Gastrocnemius medialis (tissue), 4 donors: Measurements from ENCODE around the gene GP9. TPM values are rescaled to one million over a fixed set of nuclear protein-coding genes. Genes with fewer than 3 reads are reported as not detected.

ENCODE experiments used
- ATAC-seq, 2 donors: fragments of 150-250 bp; one replicate each; pipeline ENCODE4 v1.9.1; 2016
- DNase-seq, 2 donors: peaks; one replicate each; pipeline ENCODE4 v3.0.0-alpha.2; 2019
- H3K27ac ChIP-seq, 4 donors: fragments of 200-600 bp; sonication (generic); 1 replicate in 1 of 4; 2 replicates in 3 of 4; pipeline ENCODE4 v1.5.1; 2016 to 2018; ENCODE audit warnings: mild to moderate bottlenecking in 2 of 4, moderate library complexity in 1 of 4
- H3K27me3 ChIP-seq, 3 donors: fragments of 200-600 bp; sonication (generic) in 2 of 3; 1 replicate in 1 of 3; 2 replicates in 2 of 3; pipeline versions ENCODE4 v1.5.1 to v1.6.0; 2016 to 2019; ENCODE audit warnings: mild to moderate bottlenecking in 1 of 3, moderate library complexity in 1 of 3
- H3K36me3 ChIP-seq, 2 donors: fragments of 200-600 bp; sonication (generic) in 1 of 2; one replicate each; pipeline ENCODE4 v1.5.1; 2017 to 2018
- H3K4me1 ChIP-seq, 2 donors: fragments of 200-600 bp; sonication (generic) in 1 of 2; one replicate each; pipeline ENCODE4 v1.5.1; 2016 to 2017; ENCODE audit warnings: mild to moderate bottlenecking in 2 of 2
- H3K4me3 ChIP-seq, 4 donors: fragments of 200-600 bp; sonication (generic) in 3 of 4; 1 replicate in 1 of 4; 2 replicates in 3 of 4; pipeline ENCODE4 v1.5.1; 2016 to 2019; ENCODE audit warnings: mild to moderate bottlenecking in 2 of 4
- H3K9me3 ChIP-seq, 3 donors: fragments of 200-600 bp; sonication (generic) in 2 of 3; 1 replicate in 1 of 3; 2 replicates in 2 of 3; pipeline ENCODE4 v1.5.1; 2016 to 2019
- CTCF ChIP-seq, 5 experiments: fragments of 450-650 bp in 3 of 5; fragments of 200-600 bp in 2 of 5; sonication (generic) in 2 of 5; IDR thresholded peaks in 4 of 5; conservative IDR thresholded peaks in 1 of 5; 1 replicate in 4 of 5; 2 replicates in 1 of 5; pipeline ENCODE4 v1.5.1; 2016 to 2019; ENCODE audit warnings: antibody characterized with exemption in 5 of 5, mild to moderate bottlenecking in 3 of 5, moderate library complexity in 3 of 5
- POLR2A ChIP-seq, 2 donors: fragments of 450-650 bp; IDR thresholded peaks; one replicate each; pipeline ENCODE4 v1.6.1; 2017; ENCODE audit warnings: antibody characterized with exemption in 2 of 2, mild to moderate bottlenecking in 2 of 2, moderate library complexity in 2 of 2
- in situ Hi-C, 4 donors: fragments of 200-750 bp; cut with MboI; loops; one replicate each; pipeline versions ENCODE4 v1.15.0 to v1.8.0; 2017; ENCODE audit warnings: low sequenced_read_pairs in 4 of 4
- intact Hi-C: fragments of 100-400 bp; cut with DNase I; formaldehyde crosslinking; loops from one replicate; pipeline ENCODE4 v1.15.1; 2023; ENCODE audit warnings: low total_unique reads
- total RNA-seq, 4 donors: library from RNA; depleted of rRNA; stranded (reverse); fragments of >200 nt; gene quantifications; one replicate each; pipeline versions ENCODE4 v1.1.0 to v1.2.3, GENCODE V29; 2016

GP9 gene
- total RNA-seq, 4 donors from 2014 or later = 0.42 TPM; not detected in 3

- DNase-seq (no peak), ATAC-seq (no peak)
- in situ Hi-C loops = loop anchor here in 1 of 4 donors (25.0 kb wide), 1 partner anchor 120 kb away; no protein-coding TSS in a partner anchor
- no peak overlapping the region for H3K27ac ChIP-seq
- no peaks in the 10 kb centered on the region for H3K27me3 ChIP-seq
- TF ChIP-seq POLR2A (IDR thresholded peaks at IDR 0.05) = no peak
- TF ChIP-seq CTCF (IDR thresholded peaks at IDR 0.05 in 4 of 5, conservative IDR thresholded peaks at IDR 0.05 in 1 of 5) = no peak
- no peaks in the 10 kb centered on the region for H3K9me3 ChIP-seq
- H3K36me3 ChIP-seq = no peaks in the 10 kb centered on the region
- intact Hi-C loops = no loop called here
- peaks cover 1 to 3% of the 10 kb centered on the region in 2 donors for H3K4me1 ChIP-seq
- no peak overlapping the region for H3K4me3 ChIP-seq
These were observed 21.4 kb downstream of the GP9 start for GRCh38 chr3:129082026-129082425.

GRCh38 chr3:129084501-129084900 lies 23.9 kb downstream of the GP9 start:
- TF ChIP-seq POLR2A (IDR thresholded peaks at IDR 0.05) (no peak), CTCF (IDR thresholded peaks at IDR 0.05 in 4 of 5, conservative IDR thresholded peaks at IDR 0.05 in 1 of 5) (no peak)
- in situ Hi-C loops = loop anchor here in 1 of 4 donors (25.0 kb wide), 1 partner anchor 122 kb away; no protein-coding TSS in a partner anchor
- Histone ChIP-seq H3K4me3 (no peak overlapping the region), H3K27ac (no peak overlapping the region), H3K9me3 (no peaks in the 10 kb centered on the region), H3K27me3 (no peaks in the 10 kb centered on the region), H3K36me3 (no peaks in the 10 kb centered on the region), H3K4me1 (peaks cover 6 to 7% of the 10 kb centered on the region in 2 donors)
- ATAC-seq (no peak), DNase-seq (no peak)
- intact Hi-C loops = no loop called here

- ATAC-seq (no peak), DNase-seq (no peak)
- Histone ChIP-seq H3K4me1 (peaks cover 6 to 7% of the 10 kb centered on the region in 2 donors), H3K27me3 (no peaks in the 10 kb centered on the region), H3K27ac (no peak overlapping the region), H3K36me3 (no peaks in the 10 kb centered on the region), H3K4me3 (no peak overlapping the region), H3K9me3 (no peaks in the 10 kb centered on the region)
- in situ Hi-C loops = loop anchor here in 1 of 4 donors (25.0 kb wide), 1 partner anchor 123 kb away; no protein-coding TSS in a partner anchor
- no peak for TF ChIP-seq CTCF (IDR thresholded peaks at IDR 0.05 in 4 of 5, conservative IDR thresholded peaks at IDR 0.05 in 1 of 5)
- no peak for TF ChIP-seq POLR2A (IDR thresholded peaks at IDR 0.05)
- intact Hi-C loops = no loop called here
These were observed 24.7 kb downstream of the GP9 start for GRCh38 chr3:129085165-129085715.

- Histone ChIP-seq H3K27me3 (no peaks in the 10 kb centered on the region), H3K4me1 (peaks cover 6 to 7% of the 10 kb centered on the region in 2 donors), H3K9me3 (no peaks in the 10 kb centered on the region), H3K36me3 (no peaks in the 10 kb centered on the region), H3K4me3 (no peak overlapping the region), H3K27ac (no peak overlapping the region)
- ATAC-seq (no peak), DNase-seq (no peak)
- no peak for TF ChIP-seq POLR2A (IDR thresholded peaks at IDR 0.05)
- no peak for TF ChIP-seq CTCF (IDR thresholded peaks at IDR 0.05 in 4 of 5, conservative IDR thresholded peaks at IDR 0.05 in 1 of 5)
- in situ Hi-C loops = loop anchor here in 1 of 4 donors (25.0 kb wide), 1 partner anchor 124 kb away; no protein-coding TSS in a partner anchor
- intact Hi-C loops = no loop called here
These were observed 25.2 kb downstream of the GP9 start for GRCh38 chr3:129085818-129086217.
